K562 (cell line): ENCODE measurements around the gene TTC28. TPM values are rescaled to one million over a fixed set of nuclear protein-coding genes. Genes with fewer than 3 reads are reported as not detected.

Experiments
- CHD2 ChIP-seq: IDR thresholded peaks from 2 replicates; pipeline ENCODE4 v1.6.1; 2011; ENCODE audit warnings: low read depth, low read length
- CTCF ChIP-seq, 3 experiments: IDR thresholded peaks in 2 of 3; conservative IDR thresholded peaks in 1 of 3; 2 replicates each; pipeline ENCODE4 v1.5.1; 2011 to 2012; ENCODE audit warnings: low read length in 3 of 3, mild to moderate bottlenecking in 3 of 3, control low read depth in 2 of 3, improper control_type of control experiment in 1 of 3, inconsistent platforms in 1 of 3, low read depth in 1 of 3, mixed read lengths in 1 of 3, moderate library complexity in 1 of 3; ENCODE audit not compliant: insufficient read depth in 2 of 3
- EHMT2 ChIP-seq: fragments of 450-650 bp; IDR thresholded peaks from 2 replicates; pipeline ENCODE4 v1.6.1; 2018; ENCODE audit warnings: antibody characterized with exemption
- FOXK2 ChIP-seq, 2 experiments: fragments of 450-650 bp; IDR thresholded peaks in 1 of 2; conservative IDR thresholded peaks in 1 of 2; 2 replicates each; pipeline ENCODE4 v1.6.1; 2016; ENCODE audit warnings: low read depth in 2 of 2, mild to moderate bottlenecking in 1 of 2
- HIVEP1 ChIP-seq: fragments of 250-450 bp; sonication (Bioruptor Pico); IDR thresholded peaks from 2 replicates; pipeline ENCODE4 v1.4.0; 2020; ENCODE audit warnings: mild to moderate bottlenecking
- KLF13 ChIP-seq: fragments of 450-650 bp; IDR thresholded peaks from 2 replicates; pipeline ENCODE4 v1.6.1; 2016; ENCODE audit warnings: missing genetic modification characterization, low read depth, mild to moderate bottlenecking, missing compliant biosample characterization, moderate library complexity, borderline replicate concordance
- RERE ChIP-seq: sonication (generic); formaldehyde crosslinking; IDR thresholded peaks from 2 replicates; pipeline ENCODE4 v1.8.0; 2023; ENCODE audit warnings: missing genetic modification reagents, mild to moderate bottlenecking, borderline replicate concordance
- RNF2 ChIP-seq: sonication (generic); IDR thresholded peaks from 2 replicates; pipeline ENCODE4 v1.6.1; 2016
- SIX5 ChIP-seq, 2 experiments: IDR thresholded peaks; 2 replicates each; pipeline ENCODE4 v1.6.1; 2011; ENCODE audit warnings: low read length in 2 of 2, borderline replicate concordance in 1 of 2, low read depth in 1 of 2, mild to moderate bottlenecking in 1 of 2, moderate library complexity in 1 of 2; ENCODE audit not compliant: insufficient read depth in 1 of 2
- U2AF1 ChIP-seq: fragments of 200-400 bp; formaldehyde crosslinking; optimal IDR thresholded peaks from 2 replicates; pipeline ENCODE3; 2017; ENCODE audit warnings: mild to moderate bottlenecking, low read depth, low read length, moderate library complexity
- ZNF121 ChIP-seq: sonication (generic); formaldehyde crosslinking; conservative IDR thresholded peaks from 2 replicates; pipeline ENCODE4 v1.8.0; 2022; ENCODE audit warnings: missing genetic modification reagents
- ZNF146 ChIP-seq: IDR thresholded peaks from one replicate; pipeline ENCODE4 v1.6.1; 2018; ENCODE audit warnings: missing compliant biosample characterization; ENCODE audit not compliant: unreplicated experiment
- ZNF282 ChIP-seq: sonication (generic); formaldehyde crosslinking; IDR thresholded peaks from 2 replicates; pipeline ENCODE4 v1.8.1; 2023; ENCODE audit warnings: missing genetic modification reagents
- polyA plus RNA-seq, 8 experiments: library from polyadenylated mRNA; depleted of rRNA in 4 of 8; stranded (reverse) in 5 of 8; unstranded in 3 of 8; fragments of >200 nt; fragmentation: Nextera tagmentation in 2 of 8; fragmentation: Illumina TruSeq in 1 of 8; extraction: Ambion mirVana in 2 of 8; extraction: Trizol in 1 of 8; gene quantifications; 2 replicates each; pipeline versions ENCODE4 v1.2.1 to v1.2.3, GENCODE V29; 2011 to 2014; ENCODE audit warnings: inconsistent platforms in 1 of 8, missing spikeins in 1 of 8
- total RNA-seq, 7 experiments: library from RNA; depleted of rRNA in 6 of 7; stranded (reverse); fragments of >200 nt in 6 of 7; fragmentation: Illumina TruSeq in 2 of 7; extraction: Trizol in 2 of 7; gene quantifications; 2 replicates each; pipeline versions ENCODE4 v1.2.1 to v1.2.3, GENCODE V29; 2011 to 2021; ENCODE audit warnings: low replicate concordance in 1 of 7
- TF ChIP-seq, protein P1 (sequence below): fragments of 250-450 bp; sonication (Bioruptor Pico); IDR thresholded peaks from 2 replicates; pipeline ENCODE4 v1.4.0; 2020; ENCODE audit warnings: mild to moderate bottlenecking, moderate library complexity, borderline replicate concordance

TTC28 gene
- total and polyA plus RNA-seq, 9 of the 15 experiments (the other 6 are each of a cell fraction or from before 2014, with no cell fraction given) = 0.22 to 10.7 (median 3.1) TPM

DNA sequence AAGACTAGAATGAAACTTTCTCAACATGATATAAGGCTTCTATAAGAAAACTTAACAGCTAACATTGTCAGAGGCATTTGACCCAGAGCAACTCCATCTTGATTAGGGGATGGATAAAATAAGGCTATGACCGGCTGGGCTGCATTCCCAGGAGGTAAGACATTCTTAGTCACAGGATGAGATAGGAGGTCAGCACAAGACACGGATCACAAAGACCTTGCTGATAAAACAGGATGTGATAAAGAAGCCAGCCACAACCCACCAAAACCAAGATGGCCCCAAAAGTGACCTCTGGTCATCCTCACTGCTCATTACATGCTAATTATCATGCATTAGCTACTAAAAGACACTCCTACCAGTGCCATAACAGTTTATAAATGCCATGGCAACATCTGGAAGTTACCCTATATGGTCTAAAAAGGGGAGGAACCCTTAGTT, 135.2 kb downstream of the TTC28 start (continued):
- TF ChIP-seq SIX5 (IDR thresholded peaks at IDR 0.05; ENCODE audit: borderline replicate concordance in 1 of 2, insufficient read depth in 1 of 2, low read depth in 1 of 2, low read length in 2 of 2) (no peak), KLF13 (tag) (no peak), ZNF121 (CRISPR knock-in tag) (no peak), FOXK2 (conservative IDR thresholded peaks at IDR 0.05 in 1 of 2, IDR thresholded peaks at IDR 0.05 in 1 of 2; ENCODE audit: low read depth in 2 of 2) (no peak), ZNF146 (CRISPR knock-in tag) (no peak), EHMT2 (0 out of 2 replicates have a peak, but pooled peaks have one; percentile 59), CTCF (IDR thresholded peaks at IDR 0.05 in 2 of 3, conservative IDR thresholded peaks at IDR 0.05 in 1 of 3; ENCODE audit: insufficient read depth in 2 of 3, low read depth in 1 of 3, low read length in 3 of 3) (no peak), U2AF1 (no peak), RERE (no peak), HIVEP1 (peak; percentile 80; the same call in 1 of the 2 replicates), RNF2 (no peak), CHD2 (no peak), ZNF282 (no peak)
- TF ChIP-seq, protein P1, sequence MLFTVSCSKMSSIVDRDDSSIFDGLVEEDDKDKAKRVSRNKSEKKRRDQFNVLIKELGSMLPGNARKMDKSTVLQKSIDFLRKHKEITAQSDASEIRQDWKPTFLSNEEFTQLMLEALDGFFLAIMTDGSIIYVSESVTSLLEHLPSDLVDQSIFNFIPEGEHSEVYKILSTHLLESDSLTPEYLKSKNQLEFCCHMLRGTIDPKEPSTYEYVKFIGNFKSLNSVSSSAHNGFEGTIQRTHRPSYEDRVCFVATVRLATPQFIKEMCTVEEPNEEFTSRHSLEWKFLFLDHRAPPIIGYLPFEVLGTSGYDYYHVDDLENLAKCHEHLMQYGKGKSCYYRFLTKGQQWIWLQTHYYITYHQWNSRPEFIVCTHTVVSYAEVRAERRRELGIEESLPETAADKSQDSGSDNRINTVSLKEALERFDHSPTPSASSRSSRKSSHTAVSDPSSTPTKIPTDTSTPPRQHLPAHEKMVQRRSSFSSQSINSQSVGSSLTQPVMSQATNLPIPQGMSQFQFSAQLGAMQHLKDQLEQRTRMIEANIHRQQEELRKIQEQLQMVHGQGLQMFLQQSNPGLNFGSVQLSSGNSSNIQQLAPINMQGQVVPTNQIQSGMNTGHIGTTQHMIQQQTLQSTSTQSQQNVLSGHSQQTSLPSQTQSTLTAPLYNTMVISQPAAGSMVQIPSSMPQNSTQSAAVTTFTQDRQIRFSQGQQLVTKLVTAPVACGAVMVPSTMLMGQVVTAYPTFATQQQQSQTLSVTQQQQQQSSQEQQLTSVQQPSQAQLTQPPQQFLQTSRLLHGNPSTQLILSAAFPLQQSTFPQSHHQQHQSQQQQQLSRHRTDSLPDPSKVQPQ = peak; percentile 52; the same call in 1 of the 2 replicates
